Central memory CD8-positive, alpha-beta T cell (primary cell): Measurements from ENCODE around the gene SCN2A.
"Not testable (repeated sequence)": the region's sequence is repeated elsewhere in the genome, so short reads cannot be mapped to it uniquely, and the experiment has no call there.

ENCODE experiments used
- ATAC-seq: fragments of 150-1000 bp; cut with Tn5 transposase; replicated peaks from 2 replicates; pipeline ENCODE4 v1.10.0; 2022; ENCODE audit warnings: mild to moderate bottlenecking, moderate FRiP score, moderate number of reproducible peaks; ENCODE audit not compliant: poor library complexity, severe bottlenecking; ENCODE audit errors: extremely low read depth
- DNase-seq, 2 donors: peaks; one replicate each; pipeline ENCODE4 v3.0.0; 2021; ENCODE audit warnings: low spot score in 2 of 2
- H3K27ac Mint-ChIP-seq: one replicate; pipeline ENCODE4 v1.8.0; 2022; ENCODE audit warnings: low read depth, mild to moderate bottlenecking, moderate library complexity, mixed read lengths
- H3K27me3 Mint-ChIP-seq: one replicate; pipeline ENCODE4 v1.8.0; 2022; ENCODE audit warnings: mixed read lengths
- H3K36me3 Mint-ChIP-seq: one replicate; pipeline ENCODE4 v1.8.0; 2022; ENCODE audit warnings: mild to moderate bottlenecking, moderate library complexity, mixed read lengths; ENCODE audit not compliant: insufficient read depth
- H3K4me1 Mint-ChIP-seq: one replicate; pipeline ENCODE4 v1.8.0; 2022; ENCODE audit warnings: mixed read lengths
- H3K4me3 Mint-ChIP-seq: one replicate; pipeline ENCODE4 v1.8.0; 2022; ENCODE audit warnings: mild to moderate bottlenecking, moderate library complexity, mixed read lengths
- H3K9me3 Mint-ChIP-seq: one replicate; pipeline ENCODE4 v1.8.0; 2022; ENCODE audit warnings: mixed read lengths

SCN2A gene

GRCh38 chr2:165369898-165370296, 130.7 kb downstream of the SCN2A start:
- Mint-ChIP-seq H3K27me3 (peaks cover 8% of the 10 kb centered on the region), H3K9me3 (no peaks in the 10 kb centered on the region), H3K36me3 (no peaks in the 10 kb centered on the region), H3K4me3 (no peak overlapping the region), H3K27ac (no peak overlapping the region), H3K4me1 (no peaks in the 10 kb centered on the region)
- DNase-seq: no peak
- ATAC-seq: no peak

- no peaks in the 10 kb centered on the region for H3K4me1 Mint-ChIP-seq
- H3K27me3 Mint-ChIP-seq: peaks cover 8% of the 10 kb centered on the region
- H3K9me3 Mint-ChIP-seq: no peaks in the 10 kb centered on the region
- no peak overlapping the region for H3K4me3 Mint-ChIP-seq
- no peak for ATAC-seq
- H3K27ac Mint-ChIP-seq: no peak overlapping the region
- no peak for DNase-seq
- no peaks in the 10 kb centered on the region for H3K36me3 Mint-ChIP-seq
Observed at GRCh38 chr2:165371356-165371755, 132.1 kb downstream of the SCN2A start.

GRCh38 chr2:165373278-165374010, 134.2 kb downstream of the SCN2A start:
- no peaks in the 10 kb centered on the region for H3K4me1 Mint-ChIP-seq
- H3K9me3 Mint-ChIP-seq: no peaks in the 10 kb centered on the region
- ATAC-seq: no peak
- H3K27me3 Mint-ChIP-seq: peaks cover 3% of the 10 kb centered on the region
- DNase-seq: no peak
- no peak overlapping the region for H3K4me3 Mint-ChIP-seq
- no peak overlapping the region for H3K27ac Mint-ChIP-seq
- no peaks in the 10 kb centered on the region for H3K36me3 Mint-ChIP-seq

GRCh38 chr2:165376571-165376975, 137.4 kb downstream of the SCN2A start:
- H3K36me3 Mint-ChIP-seq: no peaks in the 10 kb centered on the region
- ATAC-seq (no peak), DNase-seq (no peak)
- H3K4me3 Mint-ChIP-seq: no peak overlapping the region
- H3K9me3 Mint-ChIP-seq: no peaks in the 10 kb centered on the region
- no peak overlapping the region for H3K27ac Mint-ChIP-seq
- no peaks in the 10 kb centered on the region for H3K4me1 Mint-ChIP-seq
- peaks cover 9% of the 10 kb centered on the region for H3K27me3 Mint-ChIP-seq

GRCh38 chr2:165382362-165382761, 143.1 kb downstream of the SCN2A start:
- no peaks in the 10 kb centered on the region for H3K36me3 Mint-ChIP-seq
- no peak overlapping the region for H3K27ac Mint-ChIP-seq
- no peak for ATAC-seq
- peaks cover 26% of the 10 kb centered on the region for H3K27me3 Mint-ChIP-seq
- H3K4me1 Mint-ChIP-seq: no peaks in the 10 kb centered on the region
- H3K9me3 Mint-ChIP-seq: no peaks in the 10 kb centered on the region
- no peak for DNase-seq
- H3K4me3 Mint-ChIP-seq: no peak overlapping the region

GRCh38 chr2:165390875-165391274, 151.7 kb downstream of the SCN2A start:
- no peak overlapping the region for H3K4me3 Mint-ChIP-seq
- H3K27ac Mint-ChIP-seq: no peak overlapping the region

GRCh38 chr2:165391791-165392190, 152.6 kb downstream of the SCN2A start:
- Mint-ChIP-seq H3K9me3 (no peaks in the 10 kb centered on the region), H3K36me3 (peaks cover 4% of the 10 kb centered on the region), H3K4me3 (no peak overlapping the region), H3K27ac (no peak overlapping the region), H3K4me1 (no peaks in the 10 kb centered on the region), H3K27me3 (peaks cover 17% of the 10 kb centered on the region)
- ATAC-seq (no peak), DNase-seq (no peak)

More at GRCh38 chr2:165390875-165391274, 151.7 kb downstream of the SCN2A start:
- H3K27me3 Mint-ChIP-seq: peaks cover 17% of the 10 kb centered on the region
- H3K36me3 Mint-ChIP-seq: peaks cover 4% of the 10 kb centered on the region
- ATAC-seq (no peak), DNase-seq (no peak)
- H3K4me1 Mint-ChIP-seq: no peaks in the 10 kb centered on the region
- no peaks in the 10 kb centered on the region for H3K9me3 Mint-ChIP-seq

- not testable (repeated sequence) for DNase-seq, H3K4me1 Mint-ChIP-seq, H3K27ac Mint-ChIP-seq, H3K9me3 Mint-ChIP-seq, ATAC-seq, H3K4me3 Mint-ChIP-seq, H3K36me3 Mint-ChIP-seq
- peaks cover 45% of the 10 kb centered on the region for H3K27me3 Mint-ChIP-seq
Observed at GRCh38 chr2:165398603-165399002, 159.4 kb downstream of the SCN2A start.

GRCh38 chr2:165401285-165401852, 162.2 kb downstream of the SCN2A start:
- ATAC-seq: no peak
- no peaks in the 10 kb centered on the region for H3K36me3 Mint-ChIP-seq
- no peak for DNase-seq
- H3K4me3 Mint-ChIP-seq: no peak overlapping the region
- no peaks in the 10 kb centered on the region for H3K4me1 Mint-ChIP-seq
- H3K9me3 Mint-ChIP-seq: no peaks in the 10 kb centered on the region
- peaks cover 61% of the 10 kb centered on the region for H3K27me3 Mint-ChIP-seq
- no peak overlapping the region for H3K27ac Mint-ChIP-seq

- no peak for DNase-seq
- Mint-ChIP-seq H3K27me3 (peaks cover 61% of the 10 kb centered on the region), H3K9me3 (no peaks in the 10 kb centered on the region), H3K4me3 (no peak overlapping the region), H3K27ac (no peak overlapping the region), H3K4me1 (no peaks in the 10 kb centered on the region), H3K36me3 (no peaks in the 10 kb centered on the region)
- no peak for ATAC-seq
Observed at GRCh38 chr2:165402162-165402561, 162.9 kb downstream of the SCN2A start.

GRCh38 chr2:165406173-165406572, 167.0 kb downstream of the SCN2A start:
- Mint-ChIP-seq H3K4me3 (no peak overlapping the region), H3K4me1 (no peaks in the 10 kb centered on the region), H3K36me3 (no peaks in the 10 kb centered on the region), H3K27me3 (peaks cover 51% of the 10 kb centered on the region), H3K27ac (no peak overlapping the region), H3K9me3 (no peaks in the 10 kb centered on the region)
- ATAC-seq (no peak), DNase-seq (no peak)

- H3K9me3 Mint-ChIP-seq: no peaks in the 10 kb centered on the region
- no peaks in the 10 kb centered on the region for H3K4me1 Mint-ChIP-seq
- no peak overlapping the region for H3K27ac Mint-ChIP-seq
- ATAC-seq (no peak), DNase-seq (no peak)
- no peaks in the 10 kb centered on the region for H3K36me3 Mint-ChIP-seq
- H3K4me3 Mint-ChIP-seq: no peak overlapping the region
- peaks cover 40% of the 10 kb centered on the region for H3K27me3 Mint-ChIP-seq
Observed at GRCh38 chr2:165407466-165407865, 168.3 kb downstream of the SCN2A start.

GRCh38 chr2:165408186-165408585, 169.0 kb downstream of the SCN2A start:
- no peak overlapping the region for H3K4me3 Mint-ChIP-seq
- no peaks in the 10 kb centered on the region for H3K9me3 Mint-ChIP-seq
- H3K36me3 Mint-ChIP-seq: no peaks in the 10 kb centered on the region
- H3K27me3 Mint-ChIP-seq: peaks cover 37% of the 10 kb centered on the region
- no peak for ATAC-seq
- DNase-seq: no peak
- no peak overlapping the region for H3K27ac Mint-ChIP-seq
- H3K4me1 Mint-ChIP-seq: no peaks in the 10 kb centered on the region
